Sigmoid colon (tissue), 7 donors: ENCODE results near the gene ZYG11A. TPM values are rescaled to one million over a fixed set of nuclear protein-coding genes. Genes with fewer than 3 reads are reported as not detected.

Experiments used
- DNase-seq: peaks from one replicate; pipeline ENCODE4 v3.0.0-alpha.2; 2019
- H3K27ac ChIP-seq, 4 donors: fragments of 200-600 bp; sonication (generic); one replicate each; pipeline ENCODE4 v1.5.1; 2016 to 2019; ENCODE audit warnings: mild to moderate bottlenecking in 1 of 4
- H3K27me3 ChIP-seq, 3 donors: fragments of 200-600 bp; sonication (generic); one replicate each; pipeline ENCODE4 v1.5.1; 2019; ENCODE audit warnings: mild to moderate bottlenecking in 1 of 3
- H3K36me3 ChIP-seq, 4 donors: fragments of 200-600 bp; sonication (generic); one replicate each; pipeline ENCODE4 v1.5.1; 2016 to 2019
- H3K4me1 ChIP-seq, 4 donors: fragments of 200-600 bp; sonication (generic); one replicate each; pipeline ENCODE4 v1.5.1; 2017 to 2019
- H3K4me3 ChIP-seq, 4 donors: fragments of 200-600 bp; sonication (generic); one replicate each; pipeline ENCODE4 v1.5.1; 2017 to 2019; ENCODE audit warnings: mild to moderate bottlenecking in 2 of 4, moderate library complexity in 1 of 4
- H3K9me3 ChIP-seq, 4 donors: fragments of 200-600 bp in 3 of 4; sonication (generic) in 3 of 4; one replicate each; pipeline versions ENCODE4 v1.5.1 to v1.6.1; 2013 to 2019
- CTCF ChIP-seq, 4 experiments: fragments of 450-650 bp in 3 of 4; fragments of 200-600 bp in 1 of 4; IDR thresholded peaks; one replicate each; pipeline ENCODE4 v1.5.1; 2016 to 2019; ENCODE audit warnings: antibody characterized with exemption in 4 of 4, mild to moderate bottlenecking in 3 of 4, moderate library complexity in 2 of 4
- EP300 ChIP-seq, 4 donors: sonication (generic); formaldehyde crosslinking; IDR thresholded peaks; one replicate each; pipeline ENCODE4 v1.6.1; 2017; ENCODE audit warnings: antibody characterized with exemption in 4 of 4
- POLR2A ChIP-seq, 2 donors: fragments of 450-650 bp; IDR thresholded peaks; one replicate each; pipeline ENCODE4 v1.6.1; 2016; ENCODE audit warnings: antibody characterized with exemption in 2 of 2, mild to moderate bottlenecking in 2 of 2, moderate library complexity in 2 of 2
- POLR2AphosphoS5 ChIP-seq, 4 donors: sonication (generic); formaldehyde crosslinking; IDR thresholded peaks; one replicate each; pipeline ENCODE4 v1.6.1; 2017; ENCODE audit warnings: antibody characterized with exemption in 4 of 4
- WGBS, 2 donors: extraction: QIAGEN DNeasy Blood & Tissue Kit; methylation state at CpG; one replicate each; pipeline ENCODE4 v1.1.7; 2013; 5-methylcytosine and 5-hydroxymethylcytosine counted together
- intact Hi-C: fragments of 100-400 bp; cut with DNase I; formaldehyde crosslinking; loops from one replicate; pipeline ENCODE4 v1.15.1; 2023
- polyA plus RNA-seq, 3 donors: library from polyadenylated mRNA; stranded (reverse); fragments of 200-250 nt; gene quantifications; one replicate each; pipeline ENCODE4 v1.2.3, GENCODE V29; 2013
- total RNA-seq, 4 donors: library from RNA; depleted of rRNA; stranded (reverse); fragments of >200 nt; gene quantifications; one replicate each; pipeline ENCODE4 v1.1.0, GENCODE V29; 2016
- donor health status: healthy with polysubstance abuse.
- donor health status: Bipolar disorder and iron deficiency.
- donor health status: healthy.

Gene ZYG11A
- total and polyA plus RNA-seq, 7 donors = 0.07 TPM; not detected in 6

- no peak overlapping the region for H3K27ac ChIP-seq
- WGBS, 2 donors = 76 to 81% methylated on average over 20 of the region's 20 CpGs
- intact Hi-C loops = loop anchor here (5.0 kb wide), 1 partner anchor 282 kb away; no protein-coding TSS in a partner anchor
- no peaks in the 10 kb centered on the region for H3K27me3 ChIP-seq
- peaks cover 0 to 16% (median 0%) of the 10 kb centered on the region in 4 donors for H3K36me3 ChIP-seq
- H3K9me3 ChIP-seq = no peaks in the 10 kb centered on the region
- DNase-seq = no peak
- H3K4me3 ChIP-seq = no peak overlapping the region
- peaks cover 0 to 15% (median 2%) of the 10 kb centered on the region in 4 donors for H3K4me1 ChIP-seq
- TF ChIP-seq POLR2A (IDR thresholded peaks at IDR 0.05) (no peak), EP300 (IDR thresholded peaks at IDR 0.05) (no peak), CTCF (IDR thresholded peaks at IDR 0.05) (peak in 2 of 4 experiments; percentile 14 to 26)
Measured at GRCh38 chr1:52904927-52905698, 62.6 kb downstream of the ZYG11A start.

- TF ChIP-seq POLR2A (IDR thresholded peaks at IDR 0.05) (no peak), EP300 (IDR thresholded peaks at IDR 0.05) (no peak), POLR2AphosphoS5 (IDR thresholded peaks at IDR 0.05) (no peak), CTCF (IDR thresholded peaks at IDR 0.05) (no peak)
- Histone ChIP-seq H3K27me3 (no peaks in the 10 kb centered on the region), H3K36me3 (peaks cover 0 to 18% (median 4%) of the 10 kb centered on the region in 4 donors), H3K4me3 (no peak overlapping the region), H3K4me1 (peaks cover 0 to 15% (median 2%) of the 10 kb centered on the region in 4 donors), H3K9me3 (no peaks in the 10 kb centered on the region), H3K27ac (no peak overlapping the region)
- intact Hi-C loops = loop anchor here (5.0 kb wide), 1 partner anchor 281 kb away; no protein-coding TSS in a partner anchor
- 83 to 94% methylated on average over 6 of the region's 6 CpGs for WGBS, 2 donors
- DNase-seq = no peak
Measured at GRCh38 chr1:52906135-52906603, 63.6 kb downstream of the ZYG11A start.

- H3K4me3 ChIP-seq = no peak overlapping the region
- peaks cover 0 to 15% (median 2%) of the 10 kb centered on the region in 4 donors for H3K4me1 ChIP-seq
- TF ChIP-seq CTCF (IDR thresholded peaks at IDR 0.05) (no peak), POLR2AphosphoS5 (IDR thresholded peaks at IDR 0.05) (no peak), EP300 (IDR thresholded peaks at IDR 0.05) (no peak), POLR2A (IDR thresholded peaks at IDR 0.05) (no peak)
- intact Hi-C loops = loop anchor here (5.0 kb wide), 1 partner anchor 280 kb away; no protein-coding TSS in a partner anchor
- WGBS, 2 donors = 94 to 96% methylated on average over 9 of the region's 9 CpGs
- no peaks in the 10 kb centered on the region for H3K27me3 ChIP-seq
- no peak for DNase-seq
- no peaks in the 10 kb centered on the region for H3K9me3 ChIP-seq
- H3K27ac ChIP-seq = no peak overlapping the region
- H3K36me3 ChIP-seq = peaks cover 0 to 24% (median 4%) of the 10 kb centered on the region in 4 donors
Measured at GRCh38 chr1:52907068-52907811, 64.7 kb downstream of the ZYG11A start.

- no peak overlapping the region for H3K4me3 ChIP-seq
- no peak overlapping the region for H3K27ac ChIP-seq
- no peaks in the 10 kb centered on the region for H3K27me3 ChIP-seq
- TF ChIP-seq POLR2A (IDR thresholded peaks at IDR 0.05) (no peak), POLR2AphosphoS5 (IDR thresholded peaks at IDR 0.05) (no peak), CTCF (IDR thresholded peaks at IDR 0.05) (no peak), EP300 (IDR thresholded peaks at IDR 0.05) (no peak)
- intact Hi-C loops = loop anchor here (5.0 kb wide), 1 partner anchor 280 kb away; no protein-coding TSS in a partner anchor
- no peaks in the 10 kb centered on the region for H3K9me3 ChIP-seq
- H3K36me3 ChIP-seq = peaks cover 0 to 24% (median 4%) of the 10 kb centered on the region in 4 donors
- H3K4me1 ChIP-seq = peaks cover 0 to 15% (median 2%) of the 10 kb centered on the region in 4 donors
- no peak for DNase-seq
- 92 to 96% methylated on average over 10 of the region's 10 CpGs for WGBS, 2 donors
Measured at GRCh38 chr1:52907812-52908153, 65.2 kb downstream of the ZYG11A start.
